GM19397 (cell line): ENCODE data around the gene SUN3.

Experiments
- ATAC-seq: cut with Tn5 transposase; IDR thresholded peaks from one replicate; pipeline ENCODE4 v1.9.1; 2021; ENCODE audit warnings: mild to moderate bottlenecking, moderate library complexity; ENCODE audit not compliant: unreplicated experiment

SUN3 gene

GRCh38 chr7:48028938-48029337 lies at the start of gene SUN3:
TSS of gene SUN3 (minus strand) at chr7:48029107. CDS start at chr7:48028938, 169 bp downstream.
- no peak for ATAC-seq

- ATAC-seq: no peak
Observed at GRCh38 chr7:48078470-48078869, 49.6 kb upstream of the SUN3 start.

- ATAC-seq: no peak
Observed at GRCh38 chr7:48077423-48077822, 48.5 kb upstream of the SUN3 start.

- ATAC-seq: no peak
Observed at GRCh38 chr7:48074204-48074654, 45.3 kb upstream of the SUN3 start.

- ATAC-seq: no peak
Observed at GRCh38 chr7:48067475-48067874, 38.6 kb upstream of the SUN3 start.

GRCh38 chr7:48063985-48064384 lies 35.1 kb upstream of the SUN3 start:
- ATAC-seq: no peak

- no peak for ATAC-seq
Observed at GRCh38 chr7:48059706-48060105, 30.8 kb upstream of the SUN3 start.

- ATAC-seq: no peak
Observed at GRCh38 chr7:48058990-48059389, 30.1 kb upstream of the SUN3 start.

- ATAC-seq: no peak
Observed at GRCh38 chr7:48053736-48054135, 24.8 kb upstream of the SUN3 start.

GRCh38 chr7:48052748-48053147 lies 23.8 kb upstream of the SUN3 start:
- ATAC-seq: no peak

- ATAC-seq: no peak
Observed at GRCh38 chr7:48049850-48050249, 20.9 kb upstream of the SUN3 start.

GRCh38 chr7:48048113-48048512 lies 19.2 kb upstream of the SUN3 start:
- ATAC-seq: no peak

GRCh38 chr7:48046458-48046857 lies 17.6 kb upstream of the SUN3 start:
- ATAC-seq: no peak

- no peak for ATAC-seq
Observed at GRCh38 chr7:48045195-48045765, 16.4 kb upstream of the SUN3 start.

- ATAC-seq: no peak
Observed at GRCh38 chr7:48042636-48043035, 13.7 kb upstream of the SUN3 start.

- no peak for ATAC-seq
Observed at GRCh38 chr7:48042216-48042615, 13.3 kb upstream of the SUN3 start.

- ATAC-seq: no peak
Observed at GRCh38 chr7:48041653-48041970, 12.7 kb upstream of the SUN3 start.

- no peak for ATAC-seq
Observed at GRCh38 chr7:48040944-48041652, 12.2 kb upstream of the SUN3 start.

- ATAC-seq: no peak
Observed at GRCh38 chr7:48038815-48039506, 10.1 kb upstream of the SUN3 start.

- no peak for ATAC-seq
Observed at GRCh38 chr7:48035967-48036478, 7.1 kb upstream of the SUN3 start.

GRCh38 chr7:48035301-48035966 lies 6.5 kb upstream of the SUN3 start, which contains the start of gene C7orf57:
TSS of gene C7orf57 (plus strand) at chr7:48035543. CDS start at chr7:48036309, 766 bp downstream.
- peak; percentile 100 for ATAC-seq
